GM12878 (cell line): Measurements from ENCODE around the gene GCDH. TPM values are rescaled to one million over a fixed set of nuclear protein-coding genes. Genes with fewer than 3 reads are reported as not detected.
A peak's percentile ranks its signal among the peaks of the same experiment; 100 is the strongest.

Experiments
- ATF7 ChIP-seq: fragments of 450-650 bp; IDR thresholded peaks from 2 replicates; pipeline ENCODE4 v1.6.1; 2016; ENCODE audit warnings: low read depth, mild to moderate bottlenecking
- CEBPB ChIP-seq, 2 experiments: fragments of 150-350 bp in 1 of 2; IDR thresholded peaks; 2 replicates each; pipeline ENCODE4 v1.6.1; 2012 to 2014; ENCODE audit warnings: low read depth in 2 of 2, low read length in 2 of 2, borderline replicate concordance in 1 of 2, inconsistent platforms in 1 of 2
- CHD1 ChIP-seq: IDR thresholded peaks from 2 replicates; pipeline ENCODE4 v1.6.1; 2012; ENCODE audit warnings: low read depth, low read length, improper control_type of control experiment
- EGR1 ChIP-seq, 2 experiments: IDR thresholded peaks; 1 replicate in 1 of 2; 2 replicates in 1 of 2; pipeline ENCODE4 v1.6.1; 2011 to 2012; ENCODE audit warnings: low read depth in 2 of 2, low read length in 2 of 2, borderline replicate concordance in 1 of 2, mild to moderate bottlenecking in 1 of 2, moderate library complexity in 1 of 2
- GATAD2B ChIP-seq: fragments of 450-650 bp; conservative IDR thresholded peaks from 2 replicates; pipeline ENCODE4 v1.6.1; 2017; ENCODE audit warnings: low read depth, mild to moderate bottlenecking, moderate library complexity
- HDGF ChIP-seq: fragments of 450-650 bp; IDR thresholded peaks from 2 replicates; pipeline ENCODE4 v1.6.1; 2016; ENCODE audit warnings: antibody characterized with exemption
- IKZF2 ChIP-seq, 2 experiments: fragments of 450-650 bp; IDR thresholded peaks; 2 replicates each; pipeline ENCODE4 v1.6.1; 2017; ENCODE audit warnings: mild to moderate bottlenecking in 2 of 2, moderate library complexity in 2 of 2
- IRF3 ChIP-seq: fragments of 450-650 bp; IDR thresholded peaks from 2 replicates; pipeline ENCODE4 v1.6.1; 2014; ENCODE audit warnings: mild to moderate bottlenecking
- IRF4 ChIP-seq: IDR thresholded peaks from 2 replicates; pipeline ENCODE4 v1.6.1; 2011; ENCODE audit warnings: low read depth, low read length
- IRF5 ChIP-seq: fragments of 450-650 bp; IDR thresholded peaks from 2 replicates; pipeline ENCODE4 v1.6.1; 2017; ENCODE audit warnings: borderline replicate concordance
- JUND ChIP-seq: IDR thresholded peaks from 2 replicates; pipeline ENCODE4 v1.6.1; 2012; ENCODE audit warnings: low read depth, mild to moderate bottlenecking, low read length, improper control_type of control experiment, moderate library complexity
- NBN ChIP-seq: fragments of 450-650 bp; IDR thresholded peaks from 2 replicates; pipeline ENCODE4 v1.6.1; 2016
- POLR2A ChIP-seq: IDR thresholded peaks from 2 replicates; pipeline ENCODE4 v1.6.1; 2011; ENCODE audit warnings: low read depth, mild to moderate bottlenecking, low read length
- RB1 ChIP-seq: fragments of 450-650 bp; formaldehyde crosslinking; IDR thresholded peaks from 2 replicates; pipeline ENCODE4 v1.6.1; 2017; ENCODE audit warnings: mild to moderate bottlenecking, borderline replicate concordance
- RBBP5 ChIP-seq: fragments of 200-600 bp; sonication (generic); conservative IDR thresholded peaks from 2 replicates; pipeline ENCODE4 v1.6.1; 2016
- RCOR1 ChIP-seq: conservative IDR thresholded peaks from 2 replicates; pipeline ENCODE4 v1.6.1; 2012; ENCODE audit warnings: low read depth, low read length, improper control_type of control experiment
- REST ChIP-seq: IDR thresholded peaks from 2 replicates; pipeline ENCODE4 v1.6.1; 2012; ENCODE audit warnings: mild to moderate bottlenecking, low read depth, low read length
- SMAD5 ChIP-seq: IDR thresholded peaks from 2 replicates; pipeline ENCODE4 v1.6.1; 2016; ENCODE audit warnings: antibody characterized with exemption, low read depth
- SMC3 ChIP-seq: IDR thresholded peaks from 2 replicates; pipeline ENCODE4 v1.6.1; 2011; ENCODE audit warnings: low read length, improper control_type of control experiment, borderline replicate concordance
- TAF1 ChIP-seq: IDR thresholded peaks from 2 replicates; pipeline ENCODE4 v1.6.1; 2011; ENCODE audit warnings: mild to moderate bottlenecking, low read depth, low read length, borderline replicate concordance
- ZBED1 ChIP-seq: IDR thresholded peaks from 2 replicates; pipeline ENCODE4 v1.6.1; 2016; ENCODE audit warnings: borderline replicate concordance
- ZNF217 ChIP-seq: fragments of 450-650 bp; IDR thresholded peaks from 2 replicates; pipeline ENCODE4 v1.6.1; 2017; ENCODE audit warnings: antibody characterized with exemption, mild to moderate bottlenecking
- ZNF24 ChIP-seq: fragments of 450-650 bp; IDR thresholded peaks from 2 replicates; pipeline ENCODE4 v1.6.1; 2017; ENCODE audit warnings: antibody characterized with exemption, mild to moderate bottlenecking
- ZNF274 ChIP-seq: IDR thresholded peaks from one replicate; pipeline ENCODE4 v1.8.0; 2011; ENCODE audit not compliant: insufficient read length, insufficient read depth
- ZNF384 ChIP-seq: IDR thresholded peaks from 2 replicates; pipeline ENCODE4 v1.6.1; 2012; ENCODE audit warnings: low read depth, mild to moderate bottlenecking, low read length, improper control_type of control experiment, borderline replicate concordance
- ZNF622 ChIP-seq: fragments of 450-650 bp; IDR thresholded peaks from 2 replicates; pipeline ENCODE4 v1.6.1; 2017; ENCODE audit warnings: mild to moderate bottlenecking, inconsistent platforms
- polyA plus RNA-seq, 11 experiments: library from polyadenylated mRNA; depleted of rRNA in 4 of 11; unstranded in 6 of 11; stranded (reverse) in 5 of 11; fragments of >200 nt; fragmentation: Nextera tagmentation in 4 of 11; fragmentation: Illumina TruSeq in 1 of 11; extraction: Ambion mirVana in 4 of 11; extraction: Trizol in 1 of 11; gene quantifications; 1 replicate in 1 of 11; 2 replicates in 10 of 11; pipeline versions ENCODE4 v1.2.1 to v1.2.3, GENCODE V29; 2011 to 2016; ENCODE audit warnings: inconsistent platforms in 2 of 11, missing spikeins in 2 of 11, low read depth in 1 of 11
- total RNA-seq, 4 experiments: library from RNA; depleted of rRNA in 3 of 4; stranded (reverse); fragments of >200 nt in 3 of 4; fragmentation: Illumina TruSeq in 1 of 4; extraction: Trizol in 1 of 4; gene quantifications; 2 replicates each; pipeline versions ENCODE4 v1.2.1 to v1.2.3, GENCODE V29; 2013 to 2021

The GCDH gene
- total and polyA plus RNA-seq, 10 of the 15 experiments (the other 5 are each of a cell fraction or from before 2014, with no cell fraction given), result 4.2 to 69.4 (median 39.7) TPM

- TF ChIP-seq IRF3, result no peak
- no peak for TF ChIP-seq ZNF217
- no peak for TF ChIP-seq IKZF2 (IDR thresholded peaks at IDR 0.05)
- no peak for TF ChIP-seq IRF5
- TF ChIP-seq IRF4, result 0 out of 2 replicates have a peak, but pooled peaks have one; percentile 10
- TF ChIP-seq POLR2A, result peak; percentile 97
- 0 out of 2 replicates have a peak, but pooled peaks have one; percentile 82 for TF ChIP-seq RCOR1
- peak; percentile 98 for TF ChIP-seq ATF7
- no peak for TF ChIP-seq ZNF384
- TF ChIP-seq NBN, result peak; percentile 99
- no peak for TF ChIP-seq ZNF24
- peak; percentile 98 for TF ChIP-seq TAF1
- 0 out of 2 replicates have a peak, but pooled peaks have one; percentile 12 for TF ChIP-seq JUND
- TF ChIP-seq ZNF622, result no peak
- TF ChIP-seq CEBPB (IDR thresholded peaks at IDR 0.05; ENCODE audit: borderline replicate concordance in 1 of 2, low read depth in 2 of 2, low read length in 2 of 2), result no peak
- no peak for TF ChIP-seq ZNF274
- TF ChIP-seq RBBP5, result no peak
- peak in 1 of 2 experiments; percentile 58; a peak in 2 of 3 replicates for TF ChIP-seq EGR1 (IDR thresholded peaks at IDR 0.05; ENCODE audit: borderline replicate concordance in 1 of 2, low read depth in 2 of 2, low read length in 2 of 2)
- TF ChIP-seq CHD1, result 0 out of 2 replicates have a peak, but pooled peaks have one; percentile 69
- TF ChIP-seq SMAD5, result peak; percentile 82; the same call in 1 of the 2 replicates
- TF ChIP-seq RB1, result peak; percentile 49; the same call in 1 of the 2 replicates
- TF ChIP-seq GATAD2B, result peak; percentile 19; the same call in 1 of the 2 replicates
- TF ChIP-seq SMC3, result no peak
- TF ChIP-seq REST, result 0 out of 2 replicates have a peak, but pooled peaks have one; percentile 39
- 0 out of 2 replicates have a peak, but pooled peaks have one; percentile 12 for TF ChIP-seq HDGF
- TF ChIP-seq ZBED1, result peak; percentile 83; the same call in 1 of the 2 replicates
These were observed 54.6 kb downstream of the GCDH start, which contains the start of gene RAD23A (continued) for GRCh38 chr19:12945479-12946091.
